Suprapubic skin (tissue), 4 donors: Measurements from ENCODE around the gene AHSA1. TPM values are rescaled to one million over a fixed set of nuclear protein-coding genes. Genes with fewer than 3 reads are reported as not detected.

Source experiments
- DNase-seq, 2 donors: peaks; one replicate each; pipeline ENCODE4 v3.0.0-alpha.2; 2019; ENCODE audit warnings: low spot score in 2 of 2
- H3K27ac ChIP-seq: fragments of 200-600 bp; sonication (generic); one replicate; pipeline ENCODE4 v1.5.1; 2019
- H3K27me3 ChIP-seq: fragments of 200-600 bp; sonication (generic); one replicate; pipeline ENCODE4 v1.5.1; 2019
- H3K36me3 ChIP-seq: fragments of 200-600 bp; sonication (generic); one replicate; pipeline ENCODE4 v1.5.1; 2019
- H3K4me1 ChIP-seq: fragments of 200-600 bp; sonication (generic); one replicate; pipeline ENCODE4 v1.5.1; 2019
- H3K4me3 ChIP-seq: fragments of 200-600 bp; sonication (generic); one replicate; pipeline ENCODE4 v1.5.1; 2019; ENCODE audit warnings: mild to moderate bottlenecking
- H3K9me3 ChIP-seq: fragments of 200-600 bp; sonication (generic); one replicate; pipeline ENCODE4 v1.5.1; 2019
- EP300 ChIP-seq: sonication (generic); formaldehyde crosslinking; IDR thresholded peaks from one replicate; pipeline ENCODE4 v1.6.1; 2017; ENCODE audit warnings: antibody characterized with exemption
- POLR2A ChIP-seq, 2 donors: fragments of 450-650 bp; IDR thresholded peaks; one replicate each; pipeline ENCODE4 v1.6.1; 2017; ENCODE audit warnings: antibody characterized with exemption in 2 of 2, mild to moderate bottlenecking in 2 of 2, moderate library complexity in 2 of 2
- POLR2AphosphoS5 ChIP-seq, 3 donors: sonication (generic); formaldehyde crosslinking; IDR thresholded peaks; one replicate each; pipeline ENCODE4 v1.6.1; 2017; ENCODE audit warnings: antibody characterized with exemption in 3 of 3
- WGBS: methylation state at CpG from one replicate; pipeline ENCODE4 v1.1.5; 2018; 5-methylcytosine and 5-hydroxymethylcytosine counted together
- total RNA-seq, 4 donors: library from RNA; depleted of rRNA; stranded (reverse); fragments of >200 nt; gene quantifications; one replicate each; pipeline ENCODE4 v1.1.0, GENCODE V29; 2016
- TF ChIP-seq, protein P1 (sequence below), 2 donors: fragments of 200-600 bp in 1 of 2; fragments of 450-650 bp in 1 of 2; sonication (generic) in 1 of 2; IDR thresholded peaks; one replicate each; pipeline ENCODE4 v1.5.1; 2016 to 2019; ENCODE audit warnings: antibody characterized with exemption in 2 of 2, mild to moderate bottlenecking in 1 of 2, moderate library complexity in 1 of 2

The AHSA1 gene
- total RNA-seq, 4 donors from 2014 or later = 62.8 to 124 (median 97.0) TPM

DNA sequence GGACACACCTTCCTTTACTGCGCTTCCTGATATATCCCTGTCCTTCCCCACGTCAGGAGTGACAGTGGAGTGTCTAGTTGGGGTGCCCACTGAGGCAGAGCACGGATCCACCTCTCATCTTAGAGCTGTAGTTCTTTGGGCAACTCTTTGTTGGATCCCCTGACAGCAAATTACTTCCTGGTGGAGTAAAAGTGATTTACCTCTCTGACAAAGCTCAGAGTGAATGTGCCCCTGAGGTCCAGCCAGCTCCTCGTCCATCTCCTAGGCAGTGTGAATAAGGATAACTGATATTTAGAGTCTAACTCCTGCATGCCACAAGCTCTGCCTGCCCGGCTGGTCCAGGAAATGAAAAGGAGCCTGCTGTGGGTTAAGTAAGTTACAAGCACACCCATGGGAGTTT, 16.0 kb downstream of the AHSA1 start:
- Histone ChIP-seq H3K4me1 (no peaks in the 10 kb centered on the region), H3K27ac (no peak overlapping the region), H3K4me3 (no peak overlapping the region), H3K9me3 (no peaks in the 10 kb centered on the region), H3K36me3 (peaks cover 9% of the 10 kb centered on the region), H3K27me3 (no peaks in the 10 kb centered on the region)
- DNase-seq = no peak
- TF ChIP-seq, protein P1, sequence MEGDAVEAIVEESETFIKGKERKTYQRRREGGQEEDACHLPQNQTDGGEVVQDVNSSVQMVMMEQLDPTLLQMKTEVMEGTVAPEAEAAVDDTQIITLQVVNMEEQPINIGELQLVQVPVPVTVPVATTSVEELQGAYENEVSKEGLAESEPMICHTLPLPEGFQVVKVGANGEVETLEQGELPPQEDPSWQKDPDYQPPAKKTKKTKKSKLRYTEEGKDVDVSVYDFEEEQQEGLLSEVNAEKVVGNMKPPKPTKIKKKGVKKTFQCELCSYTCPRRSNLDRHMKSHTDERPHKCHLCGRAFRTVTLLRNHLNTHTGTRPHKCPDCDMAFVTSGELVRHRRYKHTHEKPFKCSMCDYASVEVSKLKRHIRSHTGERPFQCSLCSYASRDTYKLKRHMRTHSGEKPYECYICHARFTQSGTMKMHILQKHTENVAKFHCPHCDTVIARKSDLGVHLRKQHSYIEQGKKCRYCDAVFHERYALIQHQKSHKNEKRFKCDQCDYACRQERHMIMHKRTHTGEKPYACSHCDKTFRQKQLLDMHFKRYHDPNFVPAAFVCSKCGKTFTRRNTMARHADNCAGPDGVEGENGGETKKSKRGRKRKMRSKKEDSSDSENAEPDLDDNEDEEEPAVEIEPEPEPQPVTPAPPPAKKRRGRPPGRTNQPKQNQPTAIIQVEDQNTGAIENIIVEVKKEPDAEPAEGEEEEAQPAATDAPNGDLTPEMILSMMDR (IDR thresholded peaks at IDR 0.05) = no peak
- no peak for TF ChIP-seq EP300
- 62% methylated on average over 5 of the region's 5 CpGs for WGBS

DNA sequence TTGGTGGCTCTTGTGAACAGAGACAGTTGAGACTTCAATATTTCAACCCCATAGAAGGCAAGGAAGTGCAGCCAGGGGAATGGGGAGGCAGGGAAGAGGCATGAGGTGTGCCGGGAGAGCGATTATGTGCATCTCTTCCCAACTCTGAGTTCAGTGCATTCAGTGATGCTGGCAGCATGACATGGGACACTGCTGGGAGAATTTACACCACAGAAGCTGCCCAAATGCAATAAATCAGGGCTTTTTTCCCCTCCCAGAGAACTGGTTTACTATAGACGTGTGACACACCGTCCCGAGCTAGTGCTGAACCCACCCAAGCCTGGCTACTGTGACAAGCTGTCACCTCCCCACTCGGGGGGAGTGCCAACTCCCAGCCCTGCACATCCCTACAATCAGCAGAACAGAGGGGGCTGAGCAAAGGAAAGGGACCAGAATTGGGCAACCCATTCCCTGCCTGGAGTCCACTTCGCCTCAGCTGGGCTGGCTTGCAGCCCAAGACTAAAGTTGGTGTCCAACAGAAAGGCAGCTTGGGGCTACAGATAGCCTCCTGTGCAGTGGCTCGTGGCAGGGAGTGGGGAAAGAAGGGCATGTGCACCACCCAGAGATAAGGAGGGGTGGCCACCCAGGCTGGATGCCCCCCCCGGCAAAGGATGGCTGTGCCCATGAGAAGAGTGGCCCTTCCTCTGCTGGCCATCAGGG, 16.7 kb downstream of the AHSA1 start:
- 57% methylated on average over 6 of the region's 9 CpGs for WGBS
- no peak for TF ChIP-seq EP300
- TF ChIP-seq, protein P1 (IDR thresholded peaks at IDR 0.05) = no peak
- no peak for TF ChIP-seq POLR2A (IDR thresholded peaks at IDR 0.05)
- no peak for TF ChIP-seq POLR2AphosphoS5 (IDR thresholded peaks at IDR 0.05)

DNA sequence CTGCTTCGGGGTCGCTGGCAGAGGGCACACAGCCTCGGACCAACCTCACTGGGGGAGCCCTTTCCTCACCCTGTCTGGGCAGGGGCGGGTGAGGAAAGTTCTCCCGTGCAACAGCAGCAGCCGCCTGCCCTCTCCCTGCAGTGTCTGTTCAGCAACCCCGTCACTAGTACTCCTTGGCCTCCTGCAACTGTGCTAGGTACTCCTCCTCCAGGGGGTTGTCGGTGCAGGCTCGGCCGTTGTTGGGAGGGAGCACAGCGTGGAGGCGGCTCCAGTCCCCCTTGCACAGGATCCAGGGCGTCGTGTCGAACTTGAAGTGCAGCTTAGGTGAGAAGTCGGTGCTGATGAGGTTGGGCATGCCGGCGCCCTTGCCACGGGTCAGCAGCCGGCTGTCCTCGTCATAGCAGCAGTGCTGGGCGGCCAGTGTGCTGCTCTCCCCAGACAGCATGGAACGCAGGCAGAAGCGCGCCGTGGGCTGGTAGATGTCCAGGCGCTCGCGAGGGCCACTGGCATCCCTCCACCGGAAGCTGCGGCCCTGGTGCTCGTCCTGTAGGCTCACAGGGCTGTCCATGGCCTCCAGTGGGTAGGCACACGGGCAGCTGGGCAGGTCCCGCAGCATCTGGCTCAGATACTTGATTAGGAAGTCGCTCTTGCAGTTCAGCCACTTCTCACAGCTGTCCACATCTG, 17.7 kb downstream of the AHSA1 start:
- no peak for DNase-seq
- Histone ChIP-seq H3K4me3 (no peak overlapping the region), H3K27ac (no peak overlapping the region), H3K27me3 (no peaks in the 10 kb centered on the region), H3K4me1 (no peaks in the 10 kb centered on the region), H3K9me3 (no peaks in the 10 kb centered on the region), H3K36me3 (no peaks in the 10 kb centered on the region)
- 98% methylated on average over 9 of the region's 35 CpGs for WGBS
- no peak for TF ChIP-seq EP300
- TF ChIP-seq POLR2AphosphoS5 (IDR thresholded peaks at IDR 0.05) = no peak

More for the DNA sequence above, 16.7 kb downstream of the AHSA1 start:
- H3K9me3 ChIP-seq = no peaks in the 10 kb centered on the region
- peaks cover 2% of the 10 kb centered on the region for H3K36me3 ChIP-seq
- H3K4me3 ChIP-seq = no peak overlapping the region
- H3K27ac ChIP-seq = no peak overlapping the region
- no peaks in the 10 kb centered on the region for H3K4me1 ChIP-seq
- no peaks in the 10 kb centered on the region for H3K27me3 ChIP-seq
- DNase-seq = no peak

DNA sequence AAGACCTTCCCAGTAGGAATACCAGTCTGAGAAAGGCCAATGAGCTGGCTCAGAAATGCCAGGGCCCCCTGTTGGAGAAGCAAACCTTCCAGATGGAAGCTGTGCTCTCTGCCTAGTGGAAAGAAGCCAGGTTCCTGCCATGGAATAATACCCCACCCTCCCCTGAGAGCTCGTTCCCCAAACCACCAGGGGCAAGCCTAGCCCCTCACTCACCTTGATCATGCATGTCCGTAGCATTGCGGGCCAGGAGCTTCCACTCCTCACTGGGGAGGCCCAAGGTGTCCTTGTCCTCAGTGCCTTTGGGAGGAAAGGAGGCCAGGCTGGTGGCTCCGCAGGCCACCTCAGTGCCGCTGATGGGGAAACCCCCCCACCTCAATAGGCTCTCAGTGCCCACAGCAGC, 20.1 kb downstream of the AHSA1 start:
- Histone ChIP-seq H3K4me3 (no peak overlapping the region), H3K27ac (no peak overlapping the region), H3K27me3 (no peaks in the 10 kb centered on the region), H3K9me3 (no peaks in the 10 kb centered on the region), H3K4me1 (no peaks in the 10 kb centered on the region), H3K36me3 (no peaks in the 10 kb centered on the region)
- TF ChIP-seq POLR2AphosphoS5 (IDR thresholded peaks at IDR 0.05) = no peak
- TF ChIP-seq POLR2A (IDR thresholded peaks at IDR 0.05) = no peak
- TF ChIP-seq, protein P1 (IDR thresholded peaks at IDR 0.05) = no peak
- no peak for TF ChIP-seq EP300
- no peak for DNase-seq
- WGBS = 64% methylated on average over 2 of the region's 5 CpGs

DNA sequence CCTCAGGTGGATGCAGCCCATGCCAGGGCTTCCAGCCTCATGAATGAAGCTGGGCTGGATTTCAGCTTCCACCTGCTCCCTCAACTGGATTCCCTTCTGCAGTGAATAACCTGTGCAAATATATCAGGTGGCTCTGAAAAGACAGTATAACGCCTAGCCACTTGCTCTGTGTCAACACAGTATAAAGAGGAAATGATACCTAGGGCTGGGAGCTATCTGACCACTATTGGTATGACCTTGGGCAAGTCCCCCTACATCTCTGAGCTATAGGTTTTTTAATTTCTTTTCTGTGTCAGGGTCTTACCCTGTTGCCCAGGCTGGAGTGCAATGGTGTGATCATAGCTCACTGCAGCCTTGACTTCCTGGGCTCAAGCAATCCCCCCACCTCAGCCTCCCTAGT, 20.9 kb downstream of the AHSA1 start:
- H3K27me3 ChIP-seq = no peaks in the 10 kb centered on the region
- no peak overlapping the region for H3K27ac ChIP-seq
- WGBS = 75% methylated on average over 1 of the region's 1 CpG
- TF ChIP-seq, protein P1 (IDR thresholded peaks at IDR 0.05) = no peak
- no peak for TF ChIP-seq POLR2A (IDR thresholded peaks at IDR 0.05)
- no peak for TF ChIP-seq POLR2AphosphoS5 (IDR thresholded peaks at IDR 0.05)
- no peak for TF ChIP-seq EP300
- H3K9me3 ChIP-seq = no peaks in the 10 kb centered on the region
- H3K4me3 ChIP-seq = no peak overlapping the region
- H3K4me1 ChIP-seq = no peaks in the 10 kb centered on the region
- no peaks in the 10 kb centered on the region for H3K36me3 ChIP-seq
- no peak for DNase-seq
